ENCODE results near the gene MPP3. TPM values are rescaled to one million over a fixed set of nuclear protein-coding genes. Genes with fewer than 3 reads are reported as not detected.
"Not testable (repeated sequence)": the region's sequence is repeated elsewhere in the genome, so short reads cannot be mapped to it uniquely, and the experiment has no call there.

MPP3 gene
- total RNA-seq, 1 donor from 2014 or later = 13.8 TPM

GRCh38 chr17:43816336-43817320 lies 16.3 kb downstream of the MPP3 start:
- DNase-seq (ENCODE audit: low spot score) (no peak), ATAC-seq (no peak)
- intact Hi-C loops (cut with DNase I) = no loop called here

DNA sequence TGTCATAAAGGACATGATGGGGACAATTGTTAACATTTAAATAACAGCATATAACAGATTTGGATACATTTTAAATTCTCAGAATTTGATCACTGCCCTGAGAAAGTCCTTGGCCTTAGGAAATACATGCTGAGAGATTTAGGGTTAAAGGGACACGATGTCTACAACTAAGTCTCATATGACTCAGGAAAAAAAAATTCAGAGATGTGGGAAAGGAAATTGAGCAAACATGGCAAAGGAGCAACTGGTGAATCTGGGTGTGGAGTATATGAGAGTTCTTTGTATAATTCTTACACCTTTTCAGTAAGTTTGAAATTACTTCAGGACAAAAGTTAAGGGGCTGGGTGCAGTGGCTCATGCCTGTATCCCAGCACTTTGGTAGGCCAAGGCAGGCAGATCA lies 18.2 kb downstream of the MPP3 start:
- intact Hi-C loops (cut with DNase I) = no loop called here
- no peak for ATAC-seq
- DNase-seq (ENCODE audit: low spot score) = no peak

DNA sequence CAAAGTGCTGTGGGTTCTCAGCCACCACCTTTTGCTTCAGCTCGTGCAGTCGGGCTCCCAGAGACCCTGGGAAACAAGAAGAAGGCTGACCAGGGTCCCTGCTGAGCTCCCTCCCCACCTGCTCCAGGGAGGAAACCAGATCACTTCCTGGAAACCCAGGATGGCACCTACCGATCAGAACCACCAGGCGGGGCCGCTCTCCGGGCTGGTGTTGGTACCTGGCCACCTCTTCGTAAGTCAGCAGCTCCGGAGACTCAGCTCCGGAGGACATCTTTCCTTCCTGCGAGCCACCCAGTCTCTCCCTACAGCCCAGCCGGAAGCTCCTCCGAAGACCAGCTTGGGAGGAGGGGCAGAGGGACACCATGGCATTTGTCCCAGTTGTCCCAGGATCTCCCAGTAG lies 18.9 kb downstream of the MPP3 start:
- ATAC-seq (no peak), DNase-seq (ENCODE audit: low spot score) (no peak)

DNA sequence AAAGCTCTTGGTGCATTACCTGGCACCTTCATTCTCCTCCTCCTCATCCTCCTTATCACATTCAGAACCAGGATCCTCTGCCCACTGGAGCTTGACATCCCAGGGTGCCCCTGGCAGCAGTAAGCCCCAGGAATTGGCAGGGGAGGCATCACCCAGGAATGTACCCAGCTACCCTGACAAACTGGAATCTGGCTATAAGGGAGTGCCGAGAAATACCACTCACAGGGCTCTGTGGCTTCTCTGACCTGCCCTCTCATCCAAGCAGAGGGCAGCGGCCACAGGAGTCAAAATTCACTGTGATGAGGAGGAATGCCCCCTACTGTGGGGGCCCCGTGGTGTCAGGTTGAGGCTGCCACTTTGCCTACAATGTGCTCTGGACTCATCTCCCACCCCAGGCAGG lies 19.6 kb downstream of the MPP3 start:
- intact Hi-C loops (cut with DNase I) = no loop called here
- ATAC-seq (no peak), DNase-seq (ENCODE audit: low spot score) (no peak)

More for the DNA sequence above, 18.9 kb downstream of the MPP3 start:
- intact Hi-C loops (cut with DNase I) = no loop called here

DNA sequence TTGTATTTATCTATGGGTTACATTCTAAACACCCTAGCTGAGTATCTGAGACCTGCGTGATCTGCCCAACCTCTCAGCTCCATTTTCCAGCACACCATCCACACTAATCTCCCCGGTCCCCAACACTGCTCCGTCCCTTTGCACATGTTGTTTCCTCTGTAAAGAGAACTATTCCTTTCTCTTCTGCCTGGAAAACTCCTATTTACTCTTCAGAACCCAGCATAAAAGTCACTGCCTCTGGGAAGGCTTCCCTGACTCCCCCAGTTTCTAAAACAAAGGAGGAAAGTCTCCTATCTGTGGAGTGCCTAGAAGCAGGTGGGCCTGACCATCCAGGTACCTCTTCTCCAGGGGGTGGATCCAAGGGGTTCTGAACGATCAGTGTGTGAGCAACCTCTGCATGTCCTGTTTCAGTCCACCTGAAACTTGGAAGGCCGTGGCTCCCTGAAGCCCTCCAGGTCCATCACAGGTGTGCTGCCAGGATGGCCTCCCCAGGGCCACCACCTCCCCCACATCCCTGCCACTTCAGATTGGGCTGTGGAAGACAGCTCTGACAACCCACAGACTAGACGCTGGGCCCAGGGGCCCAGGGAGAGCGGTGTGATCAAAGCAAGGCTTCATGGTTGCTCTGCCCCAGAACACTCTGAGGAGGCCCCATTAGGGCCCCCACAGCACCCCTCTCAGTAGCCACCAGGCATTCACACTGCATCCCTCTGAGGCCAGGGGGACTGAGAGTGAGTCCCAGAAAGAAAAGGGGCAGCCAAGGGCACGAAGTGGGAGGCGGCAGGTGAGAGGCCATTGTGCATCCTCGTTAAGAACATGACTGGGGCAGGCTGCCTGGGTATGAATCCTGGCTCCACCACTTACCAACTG lies 20.3 kb downstream of the MPP3 start:
- intact Hi-C loops (cut with DNase I) = no loop called here
- no peak for DNase-seq (ENCODE audit: low spot score)
- no peak for ATAC-seq

DNA sequence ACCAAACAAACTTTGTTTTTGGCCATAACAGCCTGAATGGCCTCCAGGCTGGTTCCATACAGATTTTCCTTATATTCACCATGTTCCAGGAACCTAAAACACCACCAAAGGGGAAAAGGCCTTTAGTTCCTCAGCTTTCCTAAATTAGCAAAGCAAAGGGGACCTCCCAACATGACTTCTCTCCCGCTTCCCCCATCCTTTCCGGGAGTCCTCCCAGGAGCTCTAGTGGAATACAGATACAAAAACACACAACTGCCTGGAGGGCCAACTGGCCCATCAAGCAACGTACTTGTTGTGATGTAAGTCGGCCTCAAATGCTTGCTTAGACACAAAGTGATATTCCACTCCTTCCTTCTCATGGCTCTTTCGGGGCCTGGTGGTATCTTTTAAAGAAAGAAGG lies 22.1 kb downstream of the MPP3 start:
- ATAC-seq (no peak), DNase-seq (ENCODE audit: low spot score) (no peak)
- intact Hi-C loops (cut with DNase I) = no loop called here

- DNase-seq (ENCODE audit: low spot score) (no peak), ATAC-seq (no peak)
- intact Hi-C loops (cut with DNase I) = no loop called here
Measured at GRCh38 chr17:43810226-43810715, 22.7 kb downstream of the MPP3 start.

DNA sequence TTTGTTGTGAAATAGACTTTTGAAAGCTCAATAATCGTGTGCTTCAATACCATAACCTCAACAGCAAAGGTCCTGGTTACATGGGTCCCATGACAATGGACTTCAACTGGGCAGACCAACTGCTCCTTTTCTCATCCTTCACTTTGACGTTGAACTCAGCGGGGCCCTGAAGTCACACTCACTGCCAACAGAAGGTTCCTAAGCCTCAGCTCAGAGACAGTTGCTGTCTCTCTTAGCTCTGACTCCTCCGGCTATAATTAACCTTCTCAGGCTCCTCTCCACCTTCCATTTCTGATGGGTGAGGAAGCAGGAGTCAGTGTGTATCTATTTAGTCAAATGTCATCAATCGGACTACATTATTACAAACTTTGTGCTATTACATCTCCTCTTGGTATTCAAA lies 23.8 kb downstream of the MPP3 start:
- no peak for DNase-seq (ENCODE audit: low spot score)
- intact Hi-C loops (cut with DNase I) = no loop called here
- ATAC-seq = no peak

DNA sequence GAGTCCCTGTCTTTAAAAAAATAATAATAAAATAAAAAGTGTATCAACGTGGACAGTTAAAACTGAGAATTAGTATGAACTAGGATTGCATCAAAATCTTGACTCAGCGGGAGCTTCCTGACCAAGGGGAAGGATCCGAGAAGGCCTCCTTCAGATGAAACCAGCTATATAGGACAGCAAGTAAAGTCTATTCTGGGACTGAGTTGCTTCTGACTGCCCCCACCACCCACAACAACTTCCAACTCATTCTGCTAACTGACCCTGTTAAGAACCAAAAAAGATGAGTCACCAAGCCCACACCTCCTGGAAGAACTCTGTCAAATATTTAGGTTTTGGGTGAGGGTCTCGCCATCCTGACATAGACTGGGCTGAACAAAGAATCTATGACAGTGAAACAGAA lies 24.9 kb downstream of the MPP3 start:
- no peak for ATAC-seq
- DNase-seq (ENCODE audit: low spot score) = no peak
- intact Hi-C loops (cut with DNase I) = no loop called here

DNA sequence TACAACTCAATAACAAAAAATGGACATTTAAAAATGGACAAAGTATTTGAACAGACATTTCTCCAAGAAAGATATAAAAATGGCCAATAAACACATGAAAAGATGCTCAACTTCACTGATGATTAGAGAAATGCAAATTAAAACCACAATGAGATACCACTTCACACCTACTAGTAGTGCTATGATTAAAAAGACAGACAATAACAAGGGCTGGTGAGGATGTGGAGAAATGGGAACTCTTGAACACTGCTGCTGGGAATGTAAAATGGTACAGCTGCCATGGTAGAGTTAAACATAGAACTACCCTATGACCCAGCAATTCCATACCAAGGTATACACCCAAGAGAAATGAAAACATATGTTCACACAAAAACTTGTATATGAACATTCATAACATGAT lies 27.8 kb downstream of the MPP3 start:
- intact Hi-C loops (cut with DNase I) = no loop called here
- ATAC-seq = no peak

DNA sequence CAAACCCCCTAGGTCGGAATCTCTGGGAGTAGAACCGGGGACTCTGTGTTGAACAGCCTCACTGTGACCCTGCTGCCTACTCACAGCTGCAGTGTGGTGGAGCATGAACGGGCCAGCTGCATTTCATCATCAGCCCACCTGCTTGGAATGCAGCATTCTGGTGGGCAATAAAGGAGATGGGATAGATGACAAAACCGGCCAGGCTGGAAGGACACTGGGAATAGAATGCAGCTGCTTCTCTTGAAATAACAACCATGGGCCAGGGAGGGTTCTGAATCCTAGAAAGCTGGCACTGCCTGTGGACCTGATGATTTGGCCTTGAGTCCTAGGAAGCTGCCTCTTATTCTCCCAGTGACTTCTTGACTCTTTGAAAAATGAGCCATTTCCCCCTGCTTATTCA lies 29.2 kb downstream of the MPP3 start:
- no peak for ATAC-seq
- intact Hi-C loops (cut with DNase I) = no loop called here
- no peak for DNase-seq (ENCODE audit: low spot score)

More for the DNA sequence above, 27.8 kb downstream of the MPP3 start:
- DNase-seq (ENCODE audit: low spot score) = no peak

DNA sequence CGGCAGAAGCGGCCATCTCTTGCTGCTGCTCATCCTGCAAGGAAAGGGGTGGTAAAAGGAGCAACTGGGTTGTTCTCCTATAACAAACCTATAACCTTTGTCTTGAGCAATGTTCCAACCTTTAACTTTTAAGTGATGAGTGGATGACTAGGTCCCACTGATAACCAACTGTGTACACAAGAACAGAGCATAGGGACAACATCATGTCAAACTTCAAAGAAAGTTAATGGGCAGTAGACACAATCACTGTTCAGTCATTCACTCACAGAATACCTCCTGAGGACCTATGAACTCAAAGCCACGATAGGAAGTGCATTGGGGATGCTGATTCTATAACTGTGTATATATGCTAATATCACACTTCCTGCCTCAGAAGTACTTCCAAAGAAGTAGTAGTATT lies 31.1 kb downstream of the MPP3 start:
- DNase-seq (ENCODE audit: low spot score) (no peak), ATAC-seq (no peak)
- intact Hi-C loops (cut with DNase I) = no loop called here

- DNase-seq (ENCODE audit: low spot score) (no peak), ATAC-seq (no peak)
- intact Hi-C loops (cut with DNase I) = no loop called here
Measured at GRCh38 chr17:43800736-43801135, 32.2 kb downstream of the MPP3 start.

GRCh38 chr17:43799047-43799446 lies 33.9 kb downstream of the MPP3 start:
- no peak for ATAC-seq
- no peak for DNase-seq (ENCODE audit: low spot score)
- intact Hi-C loops (cut with DNase I) = no loop called here

GRCh38 chr17:43798024-43798423 lies 34.9 kb downstream of the MPP3 start:
- intact Hi-C loops (cut with DNase I); ATAC-seq; DNase-seq (ENCODE audit: low spot score): not testable (repeated sequence)

- DNase-seq (ENCODE audit: low spot score); intact Hi-C loops (cut with DNase I); ATAC-seq: not testable (repeated sequence)
Measured at GRCh38 chr17:43792668-43793067, 40.3 kb downstream of the MPP3 start.

- ATAC-seq (no peak), DNase-seq (ENCODE audit: low spot score) (no peak)
- intact Hi-C loops (cut with DNase I) = no loop called here
Measured at GRCh38 chr17:43791589-43791988, 41.4 kb downstream of the MPP3 start.

DNA sequence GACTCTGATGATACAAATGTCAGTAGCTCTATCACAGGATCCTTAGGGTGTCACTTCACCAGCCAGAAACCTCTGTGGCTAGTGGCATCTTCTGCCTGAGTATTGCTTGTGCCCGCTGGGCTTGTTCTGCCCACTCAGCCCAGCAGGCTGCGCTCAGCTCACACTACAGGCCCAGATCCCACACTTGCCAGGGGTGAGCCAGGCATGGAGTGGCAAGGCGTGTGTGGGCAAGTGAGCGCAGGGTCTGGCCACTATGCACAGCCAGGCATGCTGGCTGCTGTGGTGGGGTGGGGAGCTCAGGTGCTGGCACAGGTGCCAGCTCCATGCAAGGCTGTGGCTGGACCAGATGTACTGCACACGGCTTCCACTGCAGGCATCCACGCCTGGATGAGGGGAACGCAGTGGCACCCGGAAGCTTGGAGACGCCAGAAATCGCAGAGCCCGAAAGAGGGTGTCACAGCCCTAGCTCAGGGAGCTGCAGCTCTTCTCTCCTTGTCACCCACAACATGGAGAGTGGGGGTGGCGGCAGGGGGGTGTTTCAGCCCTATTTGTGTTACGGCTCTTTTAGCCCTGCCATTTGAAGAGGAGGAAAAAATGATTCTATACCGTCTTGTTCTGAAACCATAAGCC lies 42.5 kb downstream of the MPP3 start:
- ATAC-seq (no peak), DNase-seq (ENCODE audit: low spot score) (no peak)
- intact Hi-C loops (cut with DNase I) = no loop called here

DNA sequence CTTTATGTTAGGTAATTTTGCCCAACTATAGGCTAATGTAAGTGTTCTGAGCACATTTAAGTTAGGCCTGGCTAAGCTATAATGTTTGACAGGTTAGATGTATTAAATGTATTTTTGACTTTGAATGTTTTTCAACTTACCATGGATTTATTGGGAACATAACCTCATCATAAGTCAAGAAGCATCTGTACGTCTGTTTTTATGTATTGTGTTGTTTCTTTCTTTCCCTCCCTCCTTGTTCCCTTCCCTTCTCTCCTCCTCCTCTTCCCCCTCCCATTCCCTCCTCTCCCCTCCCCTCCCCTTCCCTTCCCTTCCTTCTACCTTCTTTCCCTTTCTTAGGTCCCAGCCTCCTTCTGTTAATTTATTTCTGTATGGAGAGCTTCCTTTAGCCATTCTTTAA lies 43.5 kb downstream of the MPP3 start:
- ATAC-seq (no peak), DNase-seq (ENCODE audit: low spot score) (no peak)
- intact Hi-C loops (cut with DNase I) = no loop called here
